Endothelial cell of umbilical vein (primary cell): ENCODE measurements around the gene ROPN1. TPM values are rescaled to one million over a fixed set of nuclear protein-coding genes. Genes with fewer than 3 reads are reported as not detected.

ENCODE experiments used
- BruUV-seq: library from RNA; stranded (reverse); fragments of 400-500 nt; replicated peaks from 2 replicates; lab custom pipeline; 2021; lab: Mats Ljungman, UMichigan
- CTCF ChIA-PET: fragments of 300-600, 350-600 bp; sonication (Branson Sonifier 250); formaldehyde crosslinking; loops from one replicate; lab custom pipeline; 2021; ENCODE audit warnings: antibody characterized with exemption, inconsistent platforms; lab: Charles Lee
- POLR2A ChIA-PET: fragments of 300-600, 350-600 bp; sonication (Branson Sonifier 250); formaldehyde crosslinking; loops from one replicate; lab custom pipeline; 2021; ENCODE audit warnings: antibody characterized with exemption, inconsistent platforms; lab: Charles Lee
- DNase-seq: peaks from one replicate; pipeline ENCODE4 v3.0.0-alpha.2; 2011; ENCODE audit warnings: low read depth, low spot score
- FAIRE-seq: peaks from 2 replicates; lab custom pipeline; 2011; peaks lifted over from hg19 to GRCh38; lab: Jason Lieb, UNC
- H2AFZ ChIP-seq: 2 replicates; pipeline ENCODE4 v1.6.0; 2012; ENCODE audit warnings: low read depth, low read length, control low read depth, inconsistent platforms
- H3K27ac ChIP-seq: 2 replicates; pipeline ENCODE4 v1.5.1; 2011; ENCODE audit warnings: low read depth, mild to moderate bottlenecking, control low read depth, low read length, moderate library complexity; ENCODE audit not compliant: insufficient read depth
- H3K27me3 ChIP-seq, 2 experiments: 2 replicates each; pipeline versions ENCODE4 v1.6.0 to v1.6.1; 2011; ENCODE audit warnings: low read length in 2 of 2, mixed read lengths in 1 of 2; ENCODE audit not compliant: control insufficient read depth in 2 of 2, insufficient read depth in 2 of 2
- H3K36me3 ChIP-seq, 2 experiments: 2 replicates in 1 of 2; 3 replicates in 1 of 2; pipeline ENCODE4 v1.5.1; 2011; ENCODE audit warnings: low read length in 2 of 2, mild to moderate bottlenecking in 1 of 2, moderate library complexity in 1 of 2; ENCODE audit not compliant: control insufficient read depth in 2 of 2, insufficient read depth in 2 of 2; ENCODE audit errors: extremely low read depth in 1 of 2
- H3K4me1 ChIP-seq: 3 replicates; pipeline ENCODE4 v1.5.1; 2011; ENCODE audit warnings: mild to moderate bottlenecking, low read length; ENCODE audit not compliant: control insufficient read depth, insufficient read depth; ENCODE audit errors: extremely low read depth
- H3K4me2 ChIP-seq: 2 replicates; pipeline ENCODE4 v1.6.1; 2011; ENCODE audit warnings: low read length, control low read depth, mixed read lengths; ENCODE audit not compliant: insufficient read depth
- H3K4me3 ChIP-seq, 3 experiments: fragments of 200-600 bp in 1 of 3; sonication (generic), shearing (Covaris generic) in 1 of 3; replicated peaks in 1 of 3; 2 replicates each; pipeline ENCODE4 v1.5.1; 2011 to 2016; ENCODE audit warnings: control low read depth in 3 of 3, low read length in 3 of 3, mild to moderate bottlenecking in 2 of 3, inconsistent platforms in 1 of 3, low read depth in 1 of 3, moderate library complexity in 1 of 3; ENCODE audit not compliant: insufficient read depth in 1 of 3
- H3K79me2 ChIP-seq: 2 replicates; pipeline ENCODE4 v1.6.0; 2012; ENCODE audit warnings: low read length, inconsistent platforms; ENCODE audit not compliant: control insufficient read depth, insufficient read depth
- H3K9ac ChIP-seq: replicated peaks from 2 replicates; pipeline ENCODE3; 2011; ENCODE audit warnings: low read length, control low read depth; ENCODE audit not compliant: insufficient read depth; ENCODE audit errors: extremely low read depth
- H3K9me1 ChIP-seq: replicated peaks from 3 replicates; pipeline ENCODE4 v1.6.0; 2011; ENCODE audit warnings: mild to moderate bottlenecking, low read length; ENCODE audit not compliant: control insufficient read depth, insufficient read depth; ENCODE audit errors: extremely low read depth
- H3K9me3 ChIP-seq: replicated peaks from 2 replicates; pipeline ENCODE4 v1.5.1; 2012; ENCODE audit warnings: low read length, inconsistent platforms; ENCODE audit not compliant: control insufficient read depth, insufficient read depth
- H4K20me1 ChIP-seq: replicated peaks from 2 replicates; pipeline ENCODE3; 2011; ENCODE audit warnings: mild to moderate bottlenecking, low read length; ENCODE audit not compliant: control insufficient read depth, insufficient read depth; ENCODE audit errors: extremely low read depth
- CTCF ChIP-seq, 2 donors: IDR thresholded peaks; 1 replicate in 1 of 2; 2 replicates in 1 of 2; pipeline ENCODE4 v1.5.1; 2011; ENCODE audit warnings: low read length in 2 of 2, mild to moderate bottlenecking in 2 of 2, moderate library complexity in 2 of 2, control low read depth in 1 of 2, inconsistent platforms in 1 of 2, low read depth in 1 of 2; ENCODE audit not compliant: insufficient read depth in 1 of 2; ENCODE audit errors: extremely low read depth in 1 of 2
- EZH2 ChIP-seq: IDR thresholded peaks from 2 replicates; pipeline ENCODE4 v1.6.1; 2012; ENCODE audit warnings: borderline replicate concordance, low read depth, mild to moderate bottlenecking, moderate library complexity, low read length, inconsistent platforms; ENCODE audit not compliant: severe bottlenecking
- JUN ChIP-seq: IDR thresholded peaks from 2 replicates; pipeline ENCODE4 v1.6.1; 2011; ENCODE audit warnings: borderline replicate concordance, low read depth; ENCODE audit not compliant: insufficient read length, insufficient read depth
- MAX ChIP-seq: IDR thresholded peaks from 2 replicates; pipeline ENCODE4 v1.6.1; 2011; ENCODE audit not compliant: insufficient read depth, insufficient read length
- MYC ChIP-seq: IDR thresholded peaks from one replicate; pipeline ENCODE4 v1.6.1; 2011; ENCODE audit warnings: mild to moderate bottlenecking, low read depth, low read length
- POLR2AphosphoS5 ChIP-seq: IDR thresholded peaks from 2 replicates; pipeline ENCODE4 v1.6.1; 2012; ENCODE audit warnings: low read depth, mild to moderate bottlenecking, control low read depth, low read length, moderate library complexity; ENCODE audit not compliant: insufficient read depth
- dilution Hi-C: fragments of 300-500 bp; cut with MboI; formaldehyde crosslinking; loops from one replicate; pipeline ENCODE4 v1.15.0; 2019; ENCODE audit warnings: low sequenced_read_pairs; ENCODE audit not compliant: extremely low pct_ligation_motif_present
- intact Hi-C: fragments of 100-400 bp; cut with micrococcal nuclease; formaldehyde crosslinking; loops from one replicate; pipeline ENCODE4 v1.10.0; 2022
- polyA plus RNA-seq, 4 experiments: library from polyadenylated mRNA; depleted of rRNA in 3 of 4; stranded (reverse) in 3 of 4; unstranded in 1 of 4; fragments of >200 nt; gene quantifications; 2 replicates each; pipeline versions ENCODE4 v1.2.1 to v1.2.3, GENCODE V29; 2011 to 2012; ENCODE audit warnings: missing spikeins in 1 of 4
- total RNA-seq: library from RNA; stranded (reverse); gene quantifications from 2 replicates; pipeline ENCODE4 v1.2.3, GENCODE V29; 2021

Gene ROPN1
- total and polyA plus RNA-seq, 2 donors (not counting 3 experiments of a cell fraction or from before 2014, with no cell fraction given), result not detected

GRCh38 chr3:124034016-124034843 is 42.3 kb upstream of the ROPN1 start:
- POLR2A ChIA-PET, result no interaction called here
- CTCF ChIA-PET, result interaction anchor here (0.7 to 4.1 kb wide), 14 partner anchors 7 to 247 kb away, joined by 3 to 48 read pairs (median 6); no protein-coding TSS in a partner anchor
- Histone ChIP-seq H3K27me3 (peaks cover 19 to 31% of the 10 kb centered on the region in 2 experiments), H3K4me1 (peaks cover 6% of the 10 kb centered on the region), H4K20me1 (peaks cover 3% of the 10 kb centered on the region), H2AFZ (peak overlapping the region; percentile 97), H3K9me3 (no peaks in the 10 kb centered on the region), H3K9ac (peak overlapping the region; percentile 52), H3K4me2 (peak overlapping the region; percentile 82), H3K9me1 (no peaks in the 10 kb centered on the region), H3K27ac (no peak overlapping the region), H3K79me2 (no peaks in the 10 kb centered on the region), H3K36me3 (no peaks in the 10 kb centered on the region), H3K4me3 (peak overlapping the region; percentile 71 to 96 (median 75))
- dilution Hi-C loops (no loop called here), intact Hi-C loops (loop anchor here (1.0 to 5.0 kb wide), 5 partner anchors 43 to 523 kb away; no protein-coding TSS in a partner anchor)
- FAIRE-seq (no peak), DNase-seq (peak; percentile 27)
- TF ChIP-seq EZH2 (peak; percentile 67), MYC (no peak)
- no TSS peak for BruUV-seq

GRCh38 chr3:124033360-124034015 is 41.6 kb upstream of the ROPN1 start, which contains the start of gene KALRN:
TSS of gene KALRN (plus strand) at chr3:124033369.
- Histone ChIP-seq H3K27ac (peak within 1 kb of the TSS; percentile 55), H3K27me3 (peaks cover 21 to 34% of the 10 kb centered on the region in 2 experiments), H3K4me2 (peak within 1 kb of the TSS; percentile 92), H3K36me3 (no peaks in the 10 kb centered on the region), H3K4me3 (peak within 1 kb of the TSS; percentile 71 to 96 (median 75)), H2AFZ (peak within 1 kb of the TSS; percentile 99), H3K4me1 (peaks cover 6% of the 10 kb centered on the region), H3K9me3 (no peaks in the 10 kb centered on the region), H3K9me1 (no peaks in the 10 kb centered on the region), H3K9ac (peak within 1 kb of the TSS; percentile 62), H3K79me2 (no peaks in the 10 kb centered on the region), H4K20me1 (peaks cover 3% of the 10 kb centered on the region)
- DNase-seq (no peak), FAIRE-seq (no peak)
- no TSS peak for BruUV-seq
- dilution Hi-C loops (no loop called here), intact Hi-C loops (loop anchor here (1.0 to 5.0 kb wide), 7 partner anchors 17 to 524 kb away; partner anchors contain the start of gene CCDC14)
- CTCF ChIA-PET, result interaction anchor here (0.6 to 4.1 kb wide), 34 partner anchors 8 to 1006 kb away, joined by 3 to 48 read pairs (median 4); partner anchors contain the start of gene CCDC14
- POLR2A ChIA-PET, result interaction anchor here (0.6 to 0.8 kb wide), 3 partner anchors 86 to 410 kb away, joined by 3 to 4 read pairs (median 3); no protein-coding TSS in a partner anchor
- TF ChIP-seq CTCF (IDR thresholded peaks at IDR 0.05; ENCODE audit: extremely low read depth in 1 of 2, insufficient read depth in 1 of 2, low read depth in 1 of 2, low read length in 2 of 2) (peak in 1 of 2 donors; percentile 18), JUN (no peak), POLR2AphosphoS5 (no peak), MAX (no peak)
